HepG2 (cell line): ENCODE data around the gene TCEA3. TPM values are rescaled to one million over a fixed set of nuclear protein-coding genes. Genes with fewer than 3 reads are reported as not detected.

Experiments used
- ATAD3A ChIP-seq: sonication (generic); formaldehyde crosslinking; IDR thresholded peaks from 2 replicates; pipeline ENCODE4 v1.4.0; 2020; ENCODE audit warnings: missing genetic modification reagents
- GATA4 ChIP-seq: sonication (generic); IDR thresholded peaks from 2 replicates; pipeline ENCODE4 v1.6.1; 2016; ENCODE audit warnings: antibody characterized with exemption, low read depth, borderline replicate concordance
- HDAC2 ChIP-seq: sonication (generic); formaldehyde crosslinking; IDR thresholded peaks from 2 replicates; pipeline ENCODE4 v1.4.0; 2020; ENCODE audit warnings: missing genetic modification reagents
- KDM2A ChIP-seq: sonication (generic); formaldehyde crosslinking; IDR thresholded peaks from 2 replicates; pipeline ENCODE4 v1.4.0; 2020; ENCODE audit warnings: low read depth, missing genetic modification reagents, borderline replicate concordance
- KDM4B ChIP-seq: sonication (generic); formaldehyde crosslinking; IDR thresholded peaks from 2 replicates; pipeline ENCODE4 v1.4.0; 2020; ENCODE audit warnings: missing genetic modification reagents
- MLXIP ChIP-seq: sonication (generic); formaldehyde crosslinking; IDR thresholded peaks from 2 replicates; pipeline ENCODE4 v1.9.0; 2021; ENCODE audit warnings: missing genetic modification reagents, borderline replicate concordance
- PHF8 ChIP-seq: sonication (generic); formaldehyde crosslinking; IDR thresholded peaks from 2 replicates; pipeline ENCODE4 v1.5.0; 2020; ENCODE audit warnings: missing genetic modification reagents
- SMAD1 ChIP-seq: sonication (generic); formaldehyde crosslinking; IDR thresholded peaks from 2 replicates; pipeline ENCODE4 v1.4.0; 2020; ENCODE audit warnings: missing genetic modification reagents, low read depth, mild to moderate bottlenecking, borderline replicate concordance
- XBP1 ChIP-seq: sonication (generic); formaldehyde crosslinking; IDR thresholded peaks from 2 replicates; pipeline ENCODE4 v1.5.0; 2020; ENCODE audit warnings: missing genetic modification reagents
- ZBTB37 ChIP-seq: sonication (generic); formaldehyde crosslinking; IDR thresholded peaks from 2 replicates; pipeline ENCODE4 v1.4.0; 2020; ENCODE audit warnings: mild to moderate bottlenecking, missing genetic modification reagents
- ZFP36 ChIP-seq: fragments of 150-350 bp; IDR thresholded peaks from 2 replicates; pipeline ENCODE4 v1.6.1; 2018; ENCODE audit warnings: borderline replicate concordance, low read length, low read depth; ENCODE audit not compliant: partially characterized antibody
- ZFP82 ChIP-seq: sonication (generic); formaldehyde crosslinking; IDR thresholded peaks from 2 replicates; pipeline ENCODE4 v1.5.1; 2020; ENCODE audit warnings: mild to moderate bottlenecking, missing genetic modification reagents, borderline replicate concordance
- ZNF44 ChIP-seq: sonication (generic); formaldehyde crosslinking; IDR thresholded peaks from 2 replicates; pipeline ENCODE4 v1.5.1; 2020; ENCODE audit warnings: mild to moderate bottlenecking, missing genetic modification reagents
- ZSCAN21 ChIP-seq: sonication (generic); formaldehyde crosslinking; IDR thresholded peaks from 2 replicates; pipeline ENCODE4 v1.8.0; 2022; ENCODE audit warnings: mild to moderate bottlenecking, missing genetic modification reagents, moderate library complexity, borderline replicate concordance
- polyA plus RNA-seq, 8 experiments: library from polyadenylated mRNA; depleted of rRNA in 3 of 8; stranded (reverse) in 7 of 8; unstranded in 1 of 8; fragments of >200 nt; fragmentation: Illumina TruSeq in 4 of 8; extraction: Trizol in 4 of 8; gene quantifications; 2 replicates each; pipeline versions ENCODE4 v1.2.1 to v1.2.3, GENCODE V29; 2011 to 2016; ENCODE audit warnings: low read depth in 4 of 8, missing spikeins in 1 of 8, mixed read lengths in 1 of 8; ENCODE audit not compliant: insufficient read depth in 1 of 8
- total RNA-seq, 5 experiments: library from RNA; depleted of rRNA; stranded (reverse); fragments of >200 nt; fragmentation: Illumina TruSeq; extraction: Trizol; gene quantifications; 2 replicates each; pipeline ENCODE4 v1.2.3, GENCODE V29; 2016; ENCODE audit warnings: low read depth in 1 of 5
- TF ChIP-seq, protein P1 (sequence below): sonication (generic); formaldehyde crosslinking; IDR thresholded peaks from 2 replicates; pipeline ENCODE4 v1.4.0; 2020; ENCODE audit warnings: missing genetic modification reagents, borderline replicate concordance
- TF ChIP-seq, protein P2 (sequence below): sonication (generic); formaldehyde crosslinking; IDR thresholded peaks from 2 replicates; pipeline ENCODE4 v1.8.0; 2022; ENCODE audit warnings: missing genetic modification reagents, mild to moderate bottlenecking, borderline replicate concordance
- TF ChIP-seq, protein P3 (sequence below): sonication (generic); formaldehyde crosslinking; IDR thresholded peaks from 2 replicates; pipeline ENCODE4 v1.9.0; 2021; ENCODE audit warnings: missing genetic modification reagents, borderline replicate concordance

TCEA3 gene
- total and polyA plus RNA-seq, 2 of the 13 experiments (the other 11 are each of a cell fraction or from before 2014, with no cell fraction given), result 55.5 to 84.6 TPM

GRCh38 chr1:23376890-23377811 lies 47.4 kb downstream of the TCEA3 start (continued):
- TF ChIP-seq, protein P1, sequence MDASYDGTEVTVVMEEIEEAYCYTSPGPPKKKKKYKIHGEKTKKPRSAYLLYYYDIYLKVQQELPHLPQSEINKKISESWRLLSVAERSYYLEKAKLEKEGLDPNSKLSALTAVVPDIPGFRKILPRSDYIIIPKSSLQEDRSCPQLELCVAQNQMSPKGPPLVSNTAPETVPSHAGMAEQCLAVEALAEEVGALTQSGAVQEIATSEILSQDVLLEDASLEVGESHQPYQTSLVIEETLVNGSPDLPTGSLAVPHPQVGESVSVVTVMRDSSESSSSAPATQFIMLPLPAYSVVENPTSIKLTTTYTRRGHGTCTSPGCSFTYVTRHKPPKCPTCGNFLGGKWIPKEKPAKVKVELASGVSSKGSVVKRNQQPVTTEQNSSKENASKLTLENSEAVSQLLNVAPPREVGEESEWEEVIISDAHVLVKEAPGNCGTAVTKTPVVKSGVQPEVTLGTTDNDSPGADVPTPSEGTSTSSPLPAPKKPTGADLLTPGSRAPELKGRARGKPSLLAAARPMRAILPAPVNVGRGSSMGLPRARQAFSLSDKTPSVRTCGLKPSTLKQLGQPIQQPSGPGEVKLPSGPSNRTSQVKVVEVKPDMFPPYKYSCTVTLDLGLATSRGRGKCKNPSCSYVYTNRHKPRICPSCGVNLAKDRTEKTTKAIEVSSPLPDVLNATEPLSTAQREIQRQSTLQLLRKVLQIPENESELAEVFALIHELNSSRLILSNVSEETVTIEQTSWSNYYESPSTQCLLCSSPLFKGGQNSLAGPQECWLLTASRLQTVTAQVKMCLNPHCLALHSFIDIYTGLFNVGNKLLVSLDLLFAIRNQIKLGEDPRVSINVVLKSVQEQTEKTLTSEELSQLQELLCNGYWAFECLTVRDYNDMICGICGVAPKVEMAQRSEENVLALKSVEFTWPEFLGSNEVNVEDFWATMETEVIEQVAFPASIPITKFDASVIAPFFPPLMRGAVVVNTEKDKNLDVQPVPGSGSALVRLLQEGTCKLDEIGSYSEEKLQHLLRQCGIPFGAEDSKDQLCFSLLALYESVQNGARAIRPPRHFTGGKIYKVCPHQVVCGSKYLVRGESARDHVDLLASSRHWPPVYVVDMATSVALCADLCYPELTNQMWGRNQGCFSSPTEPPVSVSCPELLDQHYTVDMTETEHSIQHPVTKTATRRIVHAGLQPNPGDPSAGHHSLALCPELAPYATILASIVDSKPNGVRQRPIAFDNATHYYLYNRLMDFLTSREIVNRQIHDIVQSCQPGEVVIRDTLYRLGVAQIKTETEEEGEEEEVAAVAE (CRISPR knock-in tag), result no peak
- TF ChIP-seq ZFP36, result peak; percentile 27
- TF ChIP-seq ZSCAN21, result no peak
- no peak for TF ChIP-seq MLXIP (CRISPR knock-in tag)
- no peak for TF ChIP-seq ATAD3A (CRISPR knock-in tag)
- no peak for TF ChIP-seq KDM4B
- TF ChIP-seq KDM2A (CRISPR knock-in tag), result no peak
- no peak for TF ChIP-seq ZNF44 (CRISPR knock-in tag)
- TF ChIP-seq SMAD1 (CRISPR knock-in tag), result no peak
- TF ChIP-seq ZFP82 (CRISPR knock-in tag), result no peak
- TF ChIP-seq, protein P2, sequence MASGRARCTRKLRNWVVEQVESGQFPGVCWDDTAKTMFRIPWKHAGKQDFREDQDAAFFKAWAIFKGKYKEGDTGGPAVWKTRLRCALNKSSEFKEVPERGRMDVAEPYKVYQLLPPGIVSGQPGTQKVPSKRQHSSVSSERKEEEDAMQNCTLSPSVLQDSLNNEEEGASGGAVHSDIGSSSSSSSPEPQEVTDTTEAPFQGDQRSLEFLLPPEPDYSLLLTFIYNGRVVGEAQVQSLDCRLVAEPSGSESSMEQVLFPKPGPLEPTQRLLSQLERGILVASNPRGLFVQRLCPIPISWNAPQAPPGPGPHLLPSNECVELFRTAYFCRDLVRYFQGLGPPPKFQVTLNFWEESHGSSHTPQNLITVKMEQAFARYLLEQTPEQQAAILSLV (CRISPR knock-in tag), result no peak
- TF ChIP-seq, protein P3, sequence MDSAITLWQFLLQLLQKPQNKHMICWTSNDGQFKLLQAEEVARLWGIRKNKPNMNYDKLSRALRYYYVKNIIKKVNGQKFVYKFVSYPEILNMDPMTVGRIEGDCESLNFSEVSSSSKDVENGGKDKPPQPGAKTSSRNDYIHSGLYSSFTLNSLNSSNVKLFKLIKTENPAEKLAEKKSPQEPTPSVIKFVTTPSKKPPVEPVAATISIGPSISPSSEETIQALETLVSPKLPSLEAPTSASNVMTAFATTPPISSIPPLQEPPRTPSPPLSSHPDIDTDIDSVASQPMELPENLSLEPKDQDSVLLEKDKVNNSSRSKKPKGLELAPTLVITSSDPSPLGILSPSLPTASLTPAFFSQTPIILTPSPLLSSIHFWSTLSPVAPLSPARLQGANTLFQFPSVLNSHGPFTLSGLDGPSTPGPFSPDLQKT (CRISPR knock-in tag), result no peak
- no peak for TF ChIP-seq HDAC2
- no peak for TF ChIP-seq GATA4
- no peak for TF ChIP-seq ZBTB37 (CRISPR knock-in tag)
- no peak; the same call in 1 of the 2 replicates for TF ChIP-seq PHF8 (CRISPR knock-in tag)
- no peak for TF ChIP-seq XBP1
